Adrenal gland (tissue), 5 donors: Measurements from ENCODE around the gene CEPT1.

Source experiments
- CTCF ChIP-seq, 6 experiments: fragments of 450-650 bp in 4 of 6; fragments of 200-600 bp in 2 of 6; sonication (generic) in 1 of 6; IDR thresholded peaks; 1 replicate in 5 of 6; 2 replicates in 1 of 6; pipeline versions ENCODE4 v1.5.1 to v1.8.0; 2016 to 2021; ENCODE audit warnings: antibody characterized with exemption in 6 of 6, mild to moderate bottlenecking in 2 of 6, moderate library complexity in 1 of 6
- POLR2A ChIP-seq, 2 donors: fragments of 450-650 bp; IDR thresholded peaks; one replicate each; pipeline ENCODE4 v1.6.1; 2017; ENCODE audit warnings: antibody characterized with exemption in 2 of 2, mild to moderate bottlenecking in 2 of 2, moderate library complexity in 1 of 2
- donor health status: DM: no; HTN: no; CAD: no.

GRCh38 chr1:111219557-111220286 is 79.7 kb downstream of the CEPT1 start:
- TF ChIP-seq POLR2A (IDR thresholded peaks at IDR 0.05) (no peak), CTCF (IDR thresholded peaks at IDR 0.05) (no peak)
